Peyer's patch (tissue), 4 donors: Measurements from ENCODE around the gene DCDC2.

Source experiments
- POLR2A ChIP-seq, 2 donors: fragments of 450-650 bp; IDR thresholded peaks; one replicate each; pipeline ENCODE4 v1.5.1; 2017; ENCODE audit warnings: antibody characterized with exemption in 2 of 2, mild to moderate bottlenecking in 2 of 2, moderate library complexity in 2 of 2
- TF ChIP-seq, protein P1 (sequence below), 6 experiments: fragments of 450-650 bp in 4 of 6; fragments of 200-600 bp in 2 of 6; sonication (generic) in 1 of 6; IDR thresholded peaks; one replicate each; pipeline ENCODE4 v1.5.1; 2017 to 2019; ENCODE audit warnings: antibody characterized with exemption in 6 of 6, mild to moderate bottlenecking in 3 of 6, moderate library complexity in 1 of 6

GRCh38 chr6:24146871-24147270 lies 211.0 kb downstream of the DCDC2 start:
- TF ChIP-seq, protein P1, sequence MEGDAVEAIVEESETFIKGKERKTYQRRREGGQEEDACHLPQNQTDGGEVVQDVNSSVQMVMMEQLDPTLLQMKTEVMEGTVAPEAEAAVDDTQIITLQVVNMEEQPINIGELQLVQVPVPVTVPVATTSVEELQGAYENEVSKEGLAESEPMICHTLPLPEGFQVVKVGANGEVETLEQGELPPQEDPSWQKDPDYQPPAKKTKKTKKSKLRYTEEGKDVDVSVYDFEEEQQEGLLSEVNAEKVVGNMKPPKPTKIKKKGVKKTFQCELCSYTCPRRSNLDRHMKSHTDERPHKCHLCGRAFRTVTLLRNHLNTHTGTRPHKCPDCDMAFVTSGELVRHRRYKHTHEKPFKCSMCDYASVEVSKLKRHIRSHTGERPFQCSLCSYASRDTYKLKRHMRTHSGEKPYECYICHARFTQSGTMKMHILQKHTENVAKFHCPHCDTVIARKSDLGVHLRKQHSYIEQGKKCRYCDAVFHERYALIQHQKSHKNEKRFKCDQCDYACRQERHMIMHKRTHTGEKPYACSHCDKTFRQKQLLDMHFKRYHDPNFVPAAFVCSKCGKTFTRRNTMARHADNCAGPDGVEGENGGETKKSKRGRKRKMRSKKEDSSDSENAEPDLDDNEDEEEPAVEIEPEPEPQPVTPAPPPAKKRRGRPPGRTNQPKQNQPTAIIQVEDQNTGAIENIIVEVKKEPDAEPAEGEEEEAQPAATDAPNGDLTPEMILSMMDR (IDR thresholded peaks at IDR 0.05) = no peak
- no peak for TF ChIP-seq POLR2A (IDR thresholded peaks at IDR 0.05)
